NCI-H2029 treated with DMSO at 0.1 percent for 48 hours (cell line): ENCODE results near the gene ZNF19.

ENCODE experiments used
- DNase-seq: peaks from one replicate; lab custom pipeline; 2025; lab: John Stamatoyannopoulos, UW

The ZNF19 gene

GRCh38 chr16:71490361-71490760 lies 1.2 kb upstream of the ZNF19 start:
- DNase-seq: no peak

DNA sequence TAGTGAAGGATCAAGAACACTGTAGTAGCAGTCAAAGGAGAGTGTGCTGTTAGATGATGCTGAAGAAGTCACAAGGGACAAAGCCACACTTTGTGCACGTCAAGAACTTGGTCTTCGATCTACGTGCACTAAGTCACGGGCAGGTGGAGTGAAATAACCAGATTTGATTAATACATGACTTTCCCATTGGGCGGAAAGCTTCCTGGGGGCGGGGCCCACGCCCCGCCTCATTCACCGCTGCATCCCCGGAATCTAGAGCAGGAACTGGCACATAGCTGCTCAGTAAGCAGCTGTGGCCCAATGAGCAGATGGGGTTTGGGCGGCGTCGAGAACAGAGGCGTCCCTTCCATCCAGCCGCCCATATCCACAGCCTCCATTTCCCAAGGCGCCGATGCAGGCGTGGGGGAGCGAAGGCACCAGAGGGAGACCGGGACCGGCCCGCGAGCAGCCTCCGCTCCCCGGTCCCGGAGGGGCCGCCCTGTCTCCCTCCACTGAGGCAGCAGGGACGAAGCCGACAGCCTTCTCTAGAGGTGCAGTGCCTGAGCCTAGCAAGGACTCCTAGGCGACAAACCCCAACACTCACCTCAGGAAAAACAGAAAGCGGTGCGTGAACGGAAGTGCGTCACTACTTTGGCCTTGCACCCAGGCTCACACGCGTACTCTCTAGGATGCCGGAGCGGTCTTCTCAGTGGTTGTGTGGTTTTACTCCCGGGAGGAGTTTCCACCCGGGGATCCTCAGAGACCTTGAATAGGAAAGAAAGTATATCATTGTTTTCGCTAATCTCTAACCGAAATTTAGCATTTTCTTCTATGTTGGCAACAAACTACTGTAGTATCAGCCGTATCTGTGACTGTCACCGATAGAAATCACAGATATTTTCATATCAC lies 4.9 kb downstream of the ZNF19 start:
- DNase-seq: peak; percentile 68

DNA sequence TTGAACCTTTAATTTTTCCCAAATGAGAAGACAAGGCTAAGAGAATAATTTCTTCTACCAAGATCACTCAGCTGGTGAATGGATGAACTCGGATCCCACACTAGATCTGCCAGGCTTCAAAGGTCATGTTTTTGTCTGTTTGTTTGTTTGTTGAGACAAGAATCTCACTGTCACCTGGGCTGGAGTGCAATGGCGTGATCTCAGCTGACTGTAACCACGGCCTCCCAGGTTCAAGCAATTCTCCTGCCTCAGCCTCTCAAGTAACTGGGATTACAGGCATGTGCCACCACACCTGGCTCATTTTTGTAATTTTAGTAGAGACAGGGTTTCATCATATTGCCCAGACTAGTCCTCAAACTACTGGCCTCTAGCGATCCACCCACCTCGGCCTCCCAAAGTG lies 6.6 kb downstream of the ZNF19 start:
- DNase-seq: no peak

GRCh38 chr16:71480956-71481355 lies 8.2 kb downstream of the ZNF19 start:
- no peak for DNase-seq

GRCh38 chr16:71479420-71479819 lies 9.7 kb downstream of the ZNF19 start:
- DNase-seq: no peak

- DNase-seq: no peak
Measured at GRCh38 chr16:71476457-71477124, 12.5 kb downstream of the ZNF19 start.

GRCh38 chr16:71474864-71475263 lies 14.3 kb downstream of the ZNF19 start:
- no peak for DNase-seq

DNA sequence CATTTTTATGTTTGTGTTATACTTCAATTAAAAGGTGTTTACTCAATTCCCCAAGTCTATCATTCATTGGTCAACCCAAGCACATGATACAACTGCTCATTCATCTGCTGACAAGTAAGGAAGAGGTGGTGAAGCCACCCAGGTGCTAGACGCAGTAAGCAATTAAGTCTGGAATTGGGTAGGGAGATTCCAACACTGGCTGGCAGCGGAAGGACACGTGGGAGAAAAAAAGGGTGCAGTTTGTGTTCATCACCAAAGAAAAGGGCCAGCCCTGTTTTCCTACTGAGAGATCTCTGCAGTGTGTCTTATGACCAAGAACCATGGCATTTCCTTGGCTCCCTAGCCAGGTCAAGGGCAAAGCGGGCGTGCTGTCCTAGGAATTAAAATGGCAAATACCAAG lies 15.2 kb downstream of the ZNF19 start:
- DNase-seq: no peak

GRCh38 chr16:71472931-71473330 lies 16.2 kb downstream of the ZNF19 start:
- DNase-seq: no peak

DNA sequence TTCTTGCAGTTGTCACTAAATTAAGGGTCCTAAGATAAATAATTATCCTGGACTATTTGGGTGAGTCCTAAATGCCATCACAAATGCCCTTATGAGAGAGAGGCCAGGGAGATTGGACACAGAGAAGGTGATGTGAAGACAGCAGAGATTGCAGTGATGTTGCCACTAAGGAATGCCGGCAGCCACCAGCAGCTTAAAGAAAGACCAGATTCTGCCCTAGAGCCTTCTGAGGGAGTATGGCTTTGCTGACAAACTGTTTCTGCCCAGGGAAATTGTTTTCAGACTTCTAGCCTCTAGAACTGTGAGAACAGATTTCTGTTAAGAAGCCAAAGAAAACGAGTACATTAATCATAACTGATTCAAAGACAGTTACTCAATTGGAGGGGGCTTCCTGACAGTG lies 17.1 kb downstream of the ZNF19 start:
- no peak for DNase-seq

- no peak for DNase-seq
Measured at GRCh38 chr16:71467810-71468209, 21.3 kb downstream of the ZNF19 start.

DNA sequence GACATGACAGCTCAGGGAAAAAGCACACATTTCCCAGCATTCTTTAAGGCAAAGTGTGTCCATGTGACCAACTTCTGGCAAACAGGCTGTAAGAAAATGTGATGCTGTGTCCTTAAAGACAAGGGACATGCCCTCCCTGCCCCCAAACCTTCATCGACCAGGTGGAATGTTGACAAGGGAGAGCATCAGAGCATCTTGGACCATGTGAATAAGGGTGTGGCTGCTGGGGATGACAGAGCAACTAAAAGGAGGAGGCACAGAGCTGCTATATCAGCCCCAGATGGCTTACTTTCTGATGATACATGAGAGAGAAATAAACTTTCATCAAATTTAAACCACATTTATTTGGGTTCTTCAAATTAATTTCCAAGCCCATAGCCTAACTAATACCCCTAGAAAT lies 24.9 kb downstream of the ZNF19 start:
- DNase-seq: no peak

DNA sequence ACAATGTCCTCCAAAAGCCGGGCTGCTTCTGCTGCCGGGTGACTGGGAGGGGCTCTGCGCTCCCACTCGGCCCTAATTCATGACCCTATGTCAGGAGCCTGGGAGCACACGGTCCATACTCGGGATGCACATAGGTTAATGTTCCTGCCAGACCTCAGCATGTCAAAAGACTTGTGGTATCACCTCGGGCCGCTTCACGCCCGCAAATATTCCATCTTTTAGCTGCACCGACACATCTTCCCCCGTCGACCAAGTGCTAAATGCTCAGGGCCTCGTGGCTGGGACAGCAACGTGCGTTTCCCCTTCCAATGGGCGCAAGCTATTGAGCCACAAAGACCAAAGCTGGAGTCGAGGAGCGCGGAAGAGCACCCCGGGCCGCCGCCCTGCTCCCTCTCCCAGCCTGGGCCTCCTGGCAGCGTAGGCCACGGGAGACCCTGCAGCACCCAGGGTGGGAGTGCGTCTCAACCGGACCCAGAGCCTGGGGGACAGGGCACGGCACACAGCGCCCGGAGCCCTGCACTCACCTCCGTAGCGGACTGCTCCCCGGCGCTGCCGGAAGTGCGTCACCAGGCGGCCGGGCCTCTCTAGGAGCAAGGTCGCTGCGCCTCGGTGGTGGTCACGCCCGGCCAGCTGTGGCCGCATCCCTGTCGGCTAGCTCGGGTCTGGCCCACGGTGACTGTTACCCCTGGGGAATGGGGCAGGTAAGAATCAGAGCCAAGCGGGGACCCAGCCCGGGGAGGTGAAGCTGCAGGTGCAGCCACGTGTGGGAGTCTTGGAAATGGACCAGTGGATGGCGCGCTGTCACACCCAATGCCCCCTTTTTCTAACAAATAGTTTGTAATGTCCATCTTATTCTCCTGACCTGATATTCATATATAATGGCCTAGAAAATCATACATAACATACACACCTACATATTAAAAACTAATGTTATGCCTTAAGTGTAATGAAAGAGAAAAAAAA lies 27.2 kb downstream of the ZNF19 start, which contains the start of gene ZNF23:
TSS of gene ZNF23 (minus strand) at position 562 of the 963 bp plus-strand sequence. CDS start 5,451 bp downstream, outside the sequence.
- peak; percentile 1 for DNase-seq

DNA sequence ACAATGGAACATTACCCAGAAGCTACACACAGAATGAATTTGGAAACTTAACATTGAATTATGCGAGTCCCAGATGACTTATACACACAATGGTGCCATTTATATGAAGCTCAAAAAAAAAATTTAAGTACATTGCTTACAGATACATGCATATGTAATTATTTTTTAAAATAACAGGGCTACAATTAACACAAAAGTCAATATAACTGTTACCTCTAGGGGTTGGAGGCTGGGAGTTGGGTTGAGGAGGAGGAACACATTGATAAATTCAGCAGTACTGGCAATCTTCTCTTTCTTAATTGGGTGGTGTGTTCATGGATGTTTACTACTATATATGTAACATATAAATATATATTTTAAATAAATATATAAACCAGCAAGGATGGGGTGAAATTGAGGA lies 28.2 kb downstream of the ZNF19 start:
- no peak for DNase-seq

DNA sequence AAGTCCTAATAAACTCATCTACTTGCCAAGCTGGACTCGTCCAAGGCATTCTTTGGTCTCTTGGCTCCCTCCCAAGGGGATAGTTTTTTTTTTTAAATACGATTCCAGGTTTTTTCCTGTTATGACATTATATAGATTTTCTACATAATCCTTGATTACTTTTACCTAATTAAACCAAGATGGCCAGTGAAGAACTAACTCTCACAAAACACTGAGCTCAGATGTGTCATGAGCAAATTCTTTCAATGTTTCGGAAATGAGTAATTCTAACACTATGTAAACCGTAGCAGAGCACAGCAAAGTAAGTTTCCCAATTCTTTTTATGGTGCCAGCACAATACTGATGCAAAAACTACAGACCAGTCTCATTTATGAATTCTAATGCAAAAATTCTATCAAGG lies 28.9 kb downstream of the ZNF19 start:
- DNase-seq: no peak

GRCh38 chr16:71459510-71459909 lies 29.6 kb downstream of the ZNF19 start:
- DNase-seq: no peak

DNA sequence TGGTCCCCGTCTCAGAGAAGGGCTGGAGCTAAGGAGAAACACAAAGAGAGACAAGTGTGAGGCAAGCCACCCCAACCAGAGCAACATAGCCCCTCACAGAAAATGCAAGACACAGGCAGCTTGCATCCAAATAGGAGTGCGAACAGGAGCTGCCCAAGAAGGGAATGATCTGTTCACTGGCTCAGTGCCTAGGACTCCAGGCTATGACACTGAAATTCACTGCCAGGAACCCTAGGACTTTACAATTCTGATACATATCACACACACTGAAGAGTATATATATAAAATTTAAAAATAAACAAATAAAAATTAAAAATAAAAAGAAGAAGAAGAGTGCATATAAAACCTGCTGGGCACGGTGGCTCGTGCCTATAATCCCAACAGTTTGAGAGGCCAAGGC lies 32.3 kb downstream of the ZNF19 start:
- no peak for DNase-seq

- DNase-seq: no peak
Measured at GRCh38 chr16:71453036-71453435, 36.1 kb downstream of the ZNF19 start.

DNA sequence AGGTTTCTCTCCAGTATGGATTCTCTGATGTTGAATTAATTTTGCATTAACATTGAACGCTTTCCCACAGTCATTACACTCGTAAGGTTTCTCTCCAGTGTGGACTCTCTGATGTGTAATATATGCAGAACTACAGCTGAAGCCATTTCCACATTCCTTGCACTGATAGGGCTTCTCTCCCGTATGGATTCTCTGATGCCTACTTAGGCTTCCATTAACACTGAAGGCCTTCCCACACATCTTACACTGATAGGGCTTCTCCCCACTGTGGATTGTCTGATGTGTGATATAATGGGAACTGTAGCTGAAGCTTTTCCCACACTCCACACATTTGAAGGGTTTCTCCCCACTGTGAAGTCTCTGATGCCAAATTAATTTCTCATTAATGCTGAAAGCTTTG lies 40.1 kb downstream of the ZNF19 start:
- DNase-seq: no peak

DNA sequence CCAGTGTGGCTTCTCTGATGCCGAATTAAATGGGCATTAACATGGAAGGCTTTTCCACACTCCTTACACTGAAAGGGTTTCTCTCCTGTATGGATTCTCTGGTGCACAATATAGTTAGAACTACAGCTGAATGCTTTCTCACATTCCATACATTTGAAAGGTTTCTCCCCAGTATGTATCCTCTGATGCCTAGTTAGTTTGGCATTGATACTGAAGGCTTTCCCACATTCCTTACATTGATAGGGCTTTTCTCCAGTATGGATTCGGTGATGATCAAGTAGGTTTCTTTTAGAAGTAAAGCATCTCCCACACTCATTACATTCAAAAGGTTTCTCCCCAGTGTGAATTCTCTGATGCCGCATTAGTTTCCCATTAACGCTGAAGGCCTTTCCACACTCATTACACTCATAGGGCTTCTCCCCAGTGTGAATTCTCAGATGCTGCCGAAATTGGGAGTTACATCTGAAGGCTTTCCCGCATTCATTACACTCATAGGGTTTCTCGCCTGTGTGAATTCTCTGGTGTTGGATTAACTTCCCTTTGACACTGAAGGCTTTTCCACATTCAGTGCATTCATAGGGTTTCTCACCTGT lies 40.8 kb downstream of the ZNF19 start:
- DNase-seq: no peak

DNA sequence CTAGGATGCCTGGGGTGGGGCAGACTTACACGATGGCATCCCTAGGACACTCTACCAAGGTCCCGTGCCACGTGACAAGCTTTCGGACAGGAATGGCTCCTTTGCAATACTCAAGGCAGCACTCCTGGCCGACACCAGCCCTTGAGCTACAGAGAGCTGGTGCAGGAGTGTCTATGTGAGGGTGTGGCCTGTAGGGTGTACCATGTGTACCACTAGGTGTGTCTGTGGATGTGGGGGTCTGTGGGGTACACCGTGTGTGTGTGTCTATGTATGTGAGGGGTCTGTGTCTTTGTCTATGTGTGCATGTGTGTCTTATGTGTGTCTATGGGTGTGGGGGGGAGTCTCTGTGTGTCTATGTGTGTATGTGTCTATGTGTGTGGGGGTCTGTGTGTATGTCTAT lies 45.4 kb downstream of the ZNF19 start:
- DNase-seq: no peak

DNA sequence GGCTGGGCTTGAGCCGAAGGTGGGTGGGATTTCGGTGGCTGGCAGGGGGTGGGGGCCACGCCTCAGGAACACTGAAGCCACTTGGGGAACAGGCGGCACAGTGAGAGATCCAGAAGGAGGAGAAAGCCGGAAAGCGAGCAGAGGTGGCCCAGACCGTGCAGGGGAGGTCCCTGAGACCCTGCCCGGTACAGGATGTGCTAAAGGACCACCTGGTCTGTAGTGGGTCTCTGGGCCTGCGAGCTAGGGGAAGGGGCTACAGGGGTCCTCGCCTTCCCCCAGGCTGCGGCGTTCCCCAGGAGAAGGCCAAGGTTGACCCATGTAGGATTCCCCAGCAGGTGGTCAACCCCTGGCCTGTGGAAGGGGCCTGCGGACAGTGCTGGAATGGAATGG lies 47.1 kb downstream of the ZNF19 start, which contains the start of gene TLE7:
TSS of gene TLE7 (minus strand) at position 4 of the 390 bp plus-strand sequence. CDS start 8,730 bp downstream, outside the sequence.
- no peak for DNase-seq
